VCaP (cell line): ENCODE data around the gene PFKP.

ENCODE experiments used
- H3K27ac ChIP-seq: fragments of 450-650 bp; 2 replicates; pipeline ENCODE4 v1.5.1; 2017
- TF ChIP-seq, protein P1 (sequence below): fragments of 450-650 bp; conservative IDR thresholded peaks from 2 replicates; pipeline ENCODE4 v1.5.1; 2017; ENCODE audit warnings: mild to moderate bottlenecking, moderate library complexity

PFKP gene

DNA sequence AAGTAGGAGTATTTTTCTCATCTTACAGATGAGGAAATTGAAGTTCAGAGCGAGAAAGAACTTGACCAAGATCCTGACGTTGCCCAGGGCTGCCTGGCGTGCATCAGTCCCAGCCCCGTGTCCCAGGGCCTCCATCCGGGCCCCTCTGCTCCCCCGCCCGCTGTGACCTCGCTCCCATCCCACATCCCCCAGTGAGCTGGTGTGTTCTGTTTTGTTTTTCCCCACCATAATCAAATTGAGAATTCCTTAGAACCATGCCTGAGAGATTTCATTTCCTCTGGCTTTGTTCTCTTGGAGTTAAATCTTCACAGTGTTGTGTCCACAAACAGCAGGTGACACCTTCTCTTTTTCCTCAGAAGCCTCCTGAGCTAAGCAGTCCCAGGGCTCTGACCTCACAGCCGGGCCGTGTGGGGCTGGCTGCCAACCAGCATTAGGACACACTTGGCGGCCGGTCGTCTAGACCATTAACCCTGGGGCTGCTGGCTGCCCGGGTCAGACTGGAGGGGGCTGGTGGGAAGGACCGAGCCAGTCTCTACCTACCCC lies 44.3 kb downstream of the PFKP start:
- no peak overlapping the region for H3K27ac ChIP-seq
- TF ChIP-seq, protein P1, sequence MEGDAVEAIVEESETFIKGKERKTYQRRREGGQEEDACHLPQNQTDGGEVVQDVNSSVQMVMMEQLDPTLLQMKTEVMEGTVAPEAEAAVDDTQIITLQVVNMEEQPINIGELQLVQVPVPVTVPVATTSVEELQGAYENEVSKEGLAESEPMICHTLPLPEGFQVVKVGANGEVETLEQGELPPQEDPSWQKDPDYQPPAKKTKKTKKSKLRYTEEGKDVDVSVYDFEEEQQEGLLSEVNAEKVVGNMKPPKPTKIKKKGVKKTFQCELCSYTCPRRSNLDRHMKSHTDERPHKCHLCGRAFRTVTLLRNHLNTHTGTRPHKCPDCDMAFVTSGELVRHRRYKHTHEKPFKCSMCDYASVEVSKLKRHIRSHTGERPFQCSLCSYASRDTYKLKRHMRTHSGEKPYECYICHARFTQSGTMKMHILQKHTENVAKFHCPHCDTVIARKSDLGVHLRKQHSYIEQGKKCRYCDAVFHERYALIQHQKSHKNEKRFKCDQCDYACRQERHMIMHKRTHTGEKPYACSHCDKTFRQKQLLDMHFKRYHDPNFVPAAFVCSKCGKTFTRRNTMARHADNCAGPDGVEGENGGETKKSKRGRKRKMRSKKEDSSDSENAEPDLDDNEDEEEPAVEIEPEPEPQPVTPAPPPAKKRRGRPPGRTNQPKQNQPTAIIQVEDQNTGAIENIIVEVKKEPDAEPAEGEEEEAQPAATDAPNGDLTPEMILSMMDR = no peak

DNA sequence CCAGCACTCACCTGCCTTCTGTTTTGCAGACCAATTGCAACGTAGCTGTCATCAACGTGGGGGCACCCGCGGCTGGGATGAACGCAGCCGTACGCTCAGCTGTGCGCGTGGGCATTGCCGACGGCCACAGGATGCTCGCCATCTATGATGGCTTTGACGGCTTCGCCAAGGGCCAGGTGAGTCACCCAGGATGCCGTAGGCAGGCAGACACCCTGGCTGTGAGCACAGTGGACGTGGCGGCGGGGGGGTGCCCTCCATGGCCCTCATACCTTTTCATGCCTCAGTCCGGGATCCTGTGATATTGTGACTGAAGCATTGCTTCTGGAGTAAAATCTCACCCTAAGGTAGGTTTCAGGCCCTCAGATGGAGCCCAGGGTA lies 46.0 kb downstream of the PFKP start:
- TF ChIP-seq, protein P1 = no peak
- H3K27ac ChIP-seq = no peak overlapping the region

- no peak overlapping the region for H3K27ac ChIP-seq
- TF ChIP-seq, protein P1 = no peak
Observed at GRCh38 chr10:3115685-3116084, 48.3 kb downstream of the PFKP start.

DNA sequence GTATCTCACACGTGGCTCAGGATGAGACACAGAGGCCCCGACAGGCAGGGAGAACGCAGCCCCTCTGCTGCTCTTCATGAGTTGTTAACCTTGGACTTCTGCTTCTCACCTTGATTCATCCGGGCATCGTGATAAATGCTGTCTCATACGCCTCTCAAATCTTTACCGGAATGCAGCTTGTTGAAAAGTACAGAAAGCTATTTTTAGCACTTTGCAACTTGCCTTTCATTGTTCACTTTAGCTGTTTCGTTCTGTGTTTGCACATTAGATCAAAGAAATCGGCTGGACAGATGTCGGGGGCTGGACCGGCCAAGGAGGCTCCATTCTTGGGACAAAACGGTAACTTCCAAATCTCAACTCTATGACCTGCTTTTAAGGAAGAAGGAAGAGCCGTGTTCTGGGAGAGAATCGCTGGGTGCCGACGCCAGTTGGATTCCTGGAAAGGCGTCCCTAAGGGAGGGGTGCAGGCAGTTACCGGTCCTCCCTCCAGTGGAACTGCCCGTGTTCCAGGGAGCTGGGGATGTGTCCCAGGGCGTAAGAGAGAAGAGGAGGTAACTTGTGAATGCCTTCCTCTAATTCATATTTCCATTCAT lies 49.3 kb downstream of the PFKP start:
- no peak overlapping the region for H3K27ac ChIP-seq

DNA sequence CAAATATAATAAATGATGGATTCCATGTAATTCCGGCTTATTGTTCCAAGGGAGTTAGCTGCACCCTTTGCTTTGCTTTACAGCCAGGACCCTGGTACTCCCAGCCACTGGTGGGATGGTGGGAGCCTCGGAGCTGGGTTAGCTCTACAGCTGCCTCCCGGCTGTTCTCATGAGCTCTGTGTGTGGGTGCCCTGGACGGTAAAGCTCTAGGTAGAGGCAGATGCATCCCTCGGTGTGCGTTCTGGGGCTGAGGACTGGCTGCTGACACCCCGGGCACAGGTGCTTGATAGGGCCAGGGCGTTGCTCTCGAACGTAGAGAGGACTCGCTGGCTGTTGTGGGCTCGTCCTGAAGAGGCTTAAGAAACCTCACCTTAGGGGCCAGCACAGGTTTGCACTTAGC lies 50.1 kb downstream of the PFKP start:
- TF ChIP-seq, protein P1 = no peak
- no peak overlapping the region for H3K27ac ChIP-seq

More for the DNA sequence above, 49.3 kb downstream of the PFKP start:
- TF ChIP-seq, protein P1 = no peak

DNA sequence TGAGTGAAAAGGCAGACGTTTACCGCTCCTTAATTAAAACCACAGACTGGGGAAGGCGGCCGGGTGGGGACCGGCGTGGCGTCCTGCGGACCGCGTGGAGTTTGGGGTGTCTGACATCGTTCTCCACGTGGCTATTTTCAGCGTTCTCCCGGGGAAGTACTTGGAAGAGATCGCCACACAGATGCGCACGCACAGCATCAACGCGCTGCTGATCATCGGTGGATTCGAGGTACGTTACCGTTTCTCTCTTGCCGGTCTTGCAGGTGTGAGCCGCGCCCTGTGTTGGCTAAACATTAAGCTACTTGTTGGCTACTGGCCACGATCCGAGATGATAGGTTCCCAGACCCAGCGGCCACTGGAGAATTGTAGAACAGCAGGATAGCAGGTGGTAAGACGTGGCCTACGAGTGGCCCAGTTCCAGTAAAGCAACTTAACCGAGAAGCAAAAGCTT lies 51.3 kb downstream of the PFKP start:
- TF ChIP-seq, protein P1 = no peak
- H3K27ac ChIP-seq = no peak overlapping the region

DNA sequence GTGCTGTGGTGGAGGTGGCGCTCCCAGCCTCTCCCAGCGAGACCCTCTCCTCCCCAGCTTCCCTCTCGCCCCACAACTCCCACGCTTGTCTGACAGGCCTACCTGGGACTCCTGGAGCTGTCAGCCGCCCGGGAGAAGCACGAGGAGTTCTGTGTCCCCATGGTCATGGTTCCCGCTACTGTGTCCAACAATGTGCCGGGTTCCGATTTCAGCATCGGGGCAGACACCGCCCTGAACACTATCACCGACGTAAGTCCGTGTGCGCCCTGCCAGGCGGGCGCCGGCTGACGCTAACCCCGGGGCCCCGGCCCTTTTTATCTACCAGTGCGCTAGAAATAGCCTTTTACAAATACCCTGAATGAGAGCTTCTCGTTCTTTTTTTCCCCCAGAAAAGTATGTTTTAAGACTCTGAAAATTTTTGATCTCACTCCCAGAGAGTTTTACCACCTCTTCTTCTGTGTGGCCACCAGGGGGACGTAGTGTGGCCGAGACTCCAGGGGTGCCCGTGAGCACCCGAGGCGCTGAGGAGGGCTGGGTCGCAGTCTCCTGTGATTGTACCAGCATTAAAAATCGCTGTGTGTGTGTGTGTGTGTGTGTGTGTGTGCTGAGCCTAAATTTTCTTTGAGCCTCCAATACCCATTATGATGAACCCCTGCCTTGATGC lies 52.6 kb downstream of the PFKP start:
- TF ChIP-seq, protein P1 = peak; percentile 73
- no peak overlapping the region for H3K27ac ChIP-seq
